Activated CD8-positive, alpha-beta memory T cell treated with anti-CD3 and anti-CD28 coated beads, Interleukin-2, amount 50 U/mL, for 48 hours (primary cell): ENCODE data around the gene MAP1LC3C.
"Not testable (repeated sequence)": the region's sequence is repeated elsewhere in the genome, so short reads cannot be mapped to it uniquely, and the experiment has no call there.

ENCODE experiments used
- DNase-seq: peaks from one replicate; pipeline ENCODE4 v3.0.0-alpha.2; 2020

MAP1LC3C gene

DNA sequence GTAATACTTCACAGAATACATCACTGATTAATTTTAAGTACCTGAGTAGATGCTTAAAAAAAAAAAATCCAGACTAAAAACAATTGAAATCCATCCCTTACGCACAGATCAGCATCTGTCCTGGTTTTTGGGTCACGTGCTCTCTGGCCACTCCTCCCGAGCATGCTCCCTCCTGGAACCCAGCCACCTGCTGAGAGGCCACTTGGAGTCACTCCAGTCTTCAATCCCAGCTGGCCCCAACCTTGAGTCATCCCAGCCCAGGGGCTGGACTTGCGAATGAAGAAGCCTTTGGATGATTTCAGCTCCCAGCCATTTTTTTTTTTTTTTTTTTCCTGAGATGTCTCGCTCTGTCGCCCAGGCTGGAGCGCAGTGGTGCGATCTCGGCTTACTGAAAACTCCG is 8.9 kb downstream of the MAP1LC3C start:
- no peak for DNase-seq

DNA sequence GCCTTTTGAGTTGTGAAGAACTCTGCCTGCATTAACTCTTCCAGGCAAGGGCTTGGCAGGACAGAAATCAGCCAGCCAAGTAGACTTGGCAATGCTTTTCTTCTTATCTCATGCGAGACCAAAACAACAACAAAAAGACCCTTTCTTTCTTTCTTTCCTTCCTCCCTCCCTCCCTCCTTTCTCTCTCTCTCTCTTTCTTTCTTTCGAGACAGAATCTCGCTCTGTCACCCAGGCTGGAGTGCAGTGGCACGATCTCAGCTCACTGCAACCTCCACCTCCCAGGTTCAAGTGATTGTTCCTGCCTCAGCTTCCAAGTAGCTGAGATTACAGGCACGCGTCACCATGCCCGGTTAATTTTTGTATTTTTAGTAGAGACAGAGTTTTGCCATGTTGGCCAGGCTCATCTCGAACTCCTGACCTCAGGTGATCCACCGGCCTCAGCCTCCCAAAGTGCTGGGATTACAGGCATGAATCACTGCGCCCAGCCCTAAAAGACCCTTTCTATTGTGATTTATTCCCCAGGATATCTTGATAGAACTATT is 10.4 kb downstream of the MAP1LC3C start:
- DNase-seq, result not testable (repeated sequence)

DNA sequence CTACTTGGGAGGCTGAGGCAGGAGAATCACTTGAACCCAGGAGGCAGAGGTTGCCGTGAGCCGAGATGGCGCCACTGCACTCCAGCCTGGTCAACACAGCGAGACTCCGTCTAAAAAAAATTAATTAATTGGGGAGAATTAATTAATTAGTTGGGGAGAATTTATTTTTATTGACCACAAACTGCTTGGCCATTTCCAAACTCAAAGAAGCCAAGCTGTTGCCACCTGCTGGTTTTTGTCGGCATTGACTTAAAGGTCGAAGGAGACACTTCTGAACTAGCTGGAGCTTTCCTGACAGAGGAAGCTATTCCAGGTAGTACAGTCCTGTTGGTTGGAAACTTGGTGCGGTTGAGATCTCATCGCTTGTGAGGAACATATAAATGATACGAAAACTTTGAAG is 13.1 kb downstream of the MAP1LC3C start:
- no peak for DNase-seq

DNA sequence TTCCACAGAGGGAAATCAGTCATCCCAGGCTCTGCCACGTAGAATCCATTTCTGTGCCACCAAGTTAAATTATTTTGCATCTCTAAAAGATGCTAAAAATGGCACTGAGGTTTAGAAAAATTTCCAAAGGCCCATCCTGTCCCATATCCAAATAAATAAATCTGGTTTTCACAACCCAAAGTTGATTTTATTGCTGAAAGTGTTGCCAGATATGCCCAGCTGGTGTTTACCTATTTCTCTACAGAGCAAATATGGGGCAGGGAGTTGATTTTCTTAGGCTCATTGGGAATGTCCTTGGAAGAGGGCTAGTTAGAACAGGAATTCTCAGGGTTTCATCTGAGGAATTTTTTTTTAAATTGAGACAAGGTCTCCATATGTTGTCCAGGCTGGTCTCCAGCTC is 19.0 kb downstream of the MAP1LC3C start:
- DNase-seq, result no peak

DNA sequence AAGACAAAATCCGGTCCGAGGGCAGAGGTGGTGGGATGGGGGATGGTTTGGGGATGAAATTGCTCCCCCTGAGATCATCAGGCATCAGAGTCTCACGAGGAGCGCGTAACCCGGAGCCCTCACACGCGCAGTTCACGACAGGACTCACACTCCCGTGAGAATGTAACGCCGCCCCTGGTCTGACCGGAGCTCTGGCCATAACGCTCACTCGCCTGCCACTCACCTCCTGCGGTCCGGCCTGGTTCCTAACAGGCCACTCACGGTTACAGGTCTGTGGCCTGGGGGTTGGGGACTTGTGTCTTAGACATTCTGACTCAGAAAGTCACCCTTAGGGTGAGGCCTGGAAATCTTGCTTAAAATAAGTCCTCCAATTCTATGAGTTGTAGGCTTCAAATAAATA is 19.8 kb downstream of the MAP1LC3C start:
- no peak for DNase-seq

DNA sequence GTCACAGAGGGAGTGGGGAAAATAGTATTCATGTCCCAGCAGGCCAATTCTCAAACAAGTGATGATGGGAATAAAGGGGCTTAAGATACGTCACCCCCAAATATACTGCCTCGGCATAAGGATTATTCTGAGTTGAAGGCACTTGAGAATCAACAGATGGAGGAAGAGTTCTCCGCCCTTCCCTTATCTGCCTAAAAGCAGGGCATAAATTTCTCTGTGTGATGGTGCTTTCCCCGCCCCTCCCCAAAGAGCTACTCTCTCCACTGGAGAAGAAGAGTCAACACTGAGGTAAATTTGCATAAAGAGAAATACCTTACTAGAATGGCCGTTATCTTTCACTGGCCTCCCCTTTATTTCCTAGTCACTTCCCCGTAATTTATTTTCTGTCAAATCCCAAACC is 22.7 kb downstream of the MAP1LC3C start:
- no peak for DNase-seq

DNA sequence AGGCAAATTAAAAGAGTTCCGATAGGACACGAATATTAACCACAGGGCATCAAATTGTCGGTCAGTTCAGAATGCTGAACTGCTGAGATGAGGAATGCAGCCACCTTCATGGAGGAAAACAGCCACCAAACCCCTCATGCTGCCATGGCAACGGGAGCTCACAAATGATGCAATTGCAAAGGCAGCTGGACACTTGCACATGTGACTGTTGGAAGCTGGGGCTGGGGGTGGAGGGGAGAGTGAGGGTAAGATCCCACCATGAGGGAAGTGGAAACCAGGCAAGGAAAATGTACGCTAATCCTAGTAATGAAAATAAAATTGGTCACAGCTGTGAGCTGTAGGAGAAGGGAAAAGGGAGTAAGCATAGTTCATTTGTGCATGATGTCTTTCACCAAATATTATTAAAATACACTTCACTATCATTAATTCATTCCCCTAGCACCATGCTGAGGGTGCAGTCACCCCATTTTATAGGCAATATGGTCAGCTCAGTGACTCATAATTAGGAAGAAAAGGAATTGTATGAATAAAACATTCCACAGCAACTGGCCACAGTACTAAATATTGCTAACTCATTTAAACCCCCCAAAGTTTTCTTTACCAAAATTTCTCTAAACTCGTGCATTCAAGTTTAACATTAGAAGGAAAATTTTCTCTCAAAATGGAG is 26.1 kb downstream of the MAP1LC3C start:
- no peak for DNase-seq

DNA sequence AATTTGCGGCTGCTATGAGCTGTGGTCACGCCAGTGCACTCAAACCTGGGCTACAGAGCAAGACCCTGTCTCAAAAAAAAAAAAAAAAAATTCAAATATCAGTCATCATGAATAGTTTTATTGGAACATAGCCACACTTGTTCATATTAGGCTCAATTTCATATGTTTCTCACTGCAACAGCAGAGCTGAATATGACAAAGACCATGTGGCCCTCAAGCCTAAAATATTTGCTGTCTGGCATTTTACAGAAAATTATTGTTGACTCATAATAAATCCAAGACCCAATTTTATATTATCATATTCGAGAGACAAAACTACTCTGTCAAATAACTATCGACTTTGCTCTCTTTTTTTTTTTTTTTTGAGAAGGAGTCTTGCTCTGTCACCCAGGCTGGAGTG is 30.3 kb downstream of the MAP1LC3C start:
- DNase-seq, result no peak

DNA sequence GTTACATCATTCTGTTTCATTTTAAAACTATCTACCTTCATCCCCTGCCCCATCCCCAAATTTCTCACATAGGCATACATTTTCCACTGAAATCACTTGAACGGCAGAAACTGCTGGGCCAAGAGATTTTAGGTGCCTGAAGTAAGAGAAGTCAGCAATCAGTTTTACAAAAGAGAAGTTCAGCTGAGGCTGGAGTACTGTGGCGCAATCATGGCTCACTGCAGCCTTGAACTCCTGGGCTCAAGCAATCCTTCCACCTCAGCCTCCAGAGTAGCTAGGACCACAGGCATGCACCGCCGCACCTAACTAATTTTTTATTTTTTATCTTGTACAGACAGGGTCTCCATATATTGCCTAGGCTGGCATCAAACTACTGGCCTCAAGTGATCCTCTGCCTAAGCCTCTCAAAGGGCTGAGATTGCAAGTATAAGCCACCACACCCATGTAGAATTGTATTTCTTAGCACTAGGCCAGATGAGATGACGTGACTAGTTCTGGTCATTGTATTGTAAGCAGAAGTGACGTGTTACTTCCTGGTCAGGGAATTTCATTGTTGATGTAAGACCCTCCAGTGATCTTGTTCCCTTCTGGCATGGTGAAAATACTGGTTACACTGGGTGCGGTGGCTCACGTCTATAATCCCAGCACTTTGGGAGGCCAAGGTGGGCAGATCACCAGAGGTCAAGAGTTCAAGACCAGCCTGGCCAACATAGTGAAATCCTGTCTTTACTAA is 34.2 kb downstream of the MAP1LC3C start:
- DNase-seq, result no peak

DNA sequence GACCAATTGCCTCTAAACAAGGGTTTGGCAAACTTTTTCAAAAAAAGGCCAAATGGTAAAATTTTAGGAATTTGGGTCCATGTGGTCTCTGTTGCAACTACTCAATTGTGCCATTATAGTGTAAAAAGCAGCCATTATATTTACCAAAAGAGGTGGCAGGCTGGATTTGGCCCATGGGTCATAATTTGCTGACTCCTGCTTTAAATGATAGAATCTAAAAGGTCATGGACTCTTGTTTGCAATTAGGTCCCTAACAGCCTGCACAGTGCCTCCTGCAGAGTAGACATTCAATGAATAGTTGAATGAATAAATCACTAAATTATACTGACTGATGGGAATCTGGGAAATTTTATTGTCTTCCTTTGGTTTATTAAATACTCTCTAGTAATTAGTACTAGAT is 35.2 kb downstream of the MAP1LC3C start:
- no peak for DNase-seq

DNA sequence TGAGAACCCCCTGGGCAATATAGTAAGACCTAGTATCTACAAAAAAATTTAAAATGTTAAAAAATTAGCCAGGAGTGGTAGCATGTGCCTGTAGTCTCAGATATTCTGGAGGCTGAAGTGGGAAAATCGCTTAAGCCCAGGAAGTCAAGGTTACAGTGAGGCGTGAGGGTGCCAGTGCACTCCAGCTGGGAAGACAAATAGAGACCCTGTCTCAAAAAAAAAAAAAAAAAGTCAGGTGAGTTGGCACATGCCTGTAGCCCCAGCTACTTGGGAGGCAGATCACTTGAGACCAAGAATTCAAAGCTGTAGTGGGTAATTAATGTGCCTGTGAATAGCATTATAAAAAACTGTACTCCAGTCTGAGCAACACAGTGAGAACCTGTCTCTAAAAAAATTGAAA is 36.7 kb downstream of the MAP1LC3C start:
- no peak for DNase-seq

DNA sequence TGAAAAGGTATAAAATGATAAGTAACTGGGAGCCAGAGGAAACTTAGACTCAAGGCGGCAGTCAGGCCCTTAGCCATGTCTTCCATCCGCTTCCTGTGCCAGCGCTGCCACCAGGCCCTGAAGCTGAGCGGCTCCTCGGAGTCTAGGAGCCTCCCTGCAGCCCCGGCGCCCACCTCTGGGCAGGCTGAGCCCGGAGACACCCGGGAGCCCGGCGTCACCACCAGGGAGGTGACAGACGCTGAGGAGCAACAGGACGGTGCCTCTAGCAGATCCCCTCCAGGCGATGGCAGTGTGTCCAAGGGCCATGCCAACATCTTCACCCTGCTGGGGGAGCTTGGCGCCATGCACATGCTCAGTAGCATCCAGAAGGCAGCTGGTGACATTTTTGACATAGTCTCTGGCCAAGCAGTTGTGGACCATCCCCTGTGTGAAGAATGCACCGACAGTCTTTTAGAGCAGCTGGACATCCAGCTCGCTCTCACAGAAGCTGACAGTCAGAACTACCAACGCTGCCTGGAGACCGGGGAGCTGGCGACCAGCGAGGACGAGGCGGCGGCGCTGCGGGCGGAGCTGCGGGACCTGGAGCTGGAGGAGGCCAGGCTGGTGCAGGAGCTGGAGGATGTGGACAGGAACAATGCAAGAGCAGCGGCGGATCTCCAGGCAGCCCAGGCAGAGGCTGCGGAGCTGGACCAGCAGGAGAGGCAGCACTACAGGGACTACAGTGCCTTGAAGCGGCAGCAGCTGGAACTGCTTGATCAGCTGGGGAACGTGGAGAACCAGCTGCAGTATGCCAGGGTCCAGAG is 41.0 kb downstream of the MAP1LC3C start, which contains the start of gene BECN2:
Gene BECN2, plus strand, starts transcription at position 76 of the 803 bp plus-strand sequence. Its CDS starts 0 bp downstream, at position 76.
- no peak for DNase-seq

DNA sequence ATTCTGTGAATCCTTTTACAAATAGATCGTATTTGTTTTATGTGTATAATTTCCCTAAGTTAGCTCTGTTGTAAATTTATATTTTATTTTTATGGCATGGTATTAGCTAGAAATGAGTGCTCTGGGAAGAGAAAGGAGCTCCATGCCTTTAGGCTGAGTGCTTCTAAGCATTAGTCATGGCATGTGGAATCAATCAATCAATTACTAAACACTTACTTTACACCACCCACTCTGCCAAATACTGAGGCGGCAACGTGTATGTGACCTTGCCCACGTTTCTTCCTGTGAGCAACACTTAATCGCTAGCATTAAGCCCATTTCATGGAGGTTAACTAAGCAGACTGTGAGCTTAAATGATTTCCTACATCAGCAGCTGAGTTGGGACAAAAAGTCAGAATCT is 48.5 kb downstream of the MAP1LC3C start:
- DNase-seq, result no peak

DNA sequence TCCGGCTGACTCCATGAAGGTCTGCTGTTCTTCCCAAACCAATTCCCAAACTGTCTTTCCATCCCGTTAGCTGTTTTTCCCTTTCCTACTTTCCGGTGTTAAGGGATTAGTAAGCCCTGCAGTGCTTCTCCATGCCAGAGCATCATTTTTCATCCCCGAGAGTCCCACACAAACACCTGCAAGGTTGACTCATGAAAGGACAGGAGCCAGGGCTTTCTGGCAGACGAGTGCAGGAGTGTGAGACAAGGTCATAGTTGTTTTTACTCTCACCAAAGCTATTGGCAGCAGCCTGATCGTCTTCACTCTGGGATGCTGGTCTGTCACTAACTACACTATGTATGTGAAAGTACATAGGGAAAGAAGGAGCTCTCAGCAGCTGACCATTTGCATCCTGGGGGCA is 51.5 kb downstream of the MAP1LC3C start:
- no peak for DNase-seq
